HUES48 (cell line): ENCODE data around the gene ANXA7.
A peak's percentile ranks its signal among the peaks of the same experiment; 100 is the strongest.

Experiments
- H3K27ac ChIP-seq: one replicate; pipeline ENCODE4 v1.7.0; 2013; ENCODE audit warnings: low read depth, low read length, inconsistent platforms
- H3K27me3 ChIP-seq: 2 replicates; pipeline ENCODE4 v1.6.1; 2013; ENCODE audit warnings: mild to moderate bottlenecking, low read length; ENCODE audit not compliant: control insufficient read depth, insufficient read depth
- H3K36me3 ChIP-seq: 2 replicates; pipeline ENCODE4 v1.6.1; 2013; ENCODE audit warnings: low read length; ENCODE audit not compliant: control insufficient read depth, insufficient read depth
- H3K4me1 ChIP-seq: 2 replicates; pipeline ENCODE4 v1.6.1; 2013; ENCODE audit warnings: mild to moderate bottlenecking, low read length; ENCODE audit not compliant: control insufficient read depth, insufficient read depth
- H3K4me3 ChIP-seq: 2 replicates; pipeline ENCODE4 v1.5.1; 2013; ENCODE audit warnings: mild to moderate bottlenecking, low read depth, low read length
- H3K9ac ChIP-seq: 2 replicates; pipeline ENCODE4 v1.6.1; 2013; ENCODE audit warnings: mild to moderate bottlenecking, low read depth, low read length, moderate library complexity
- H3K9me3 ChIP-seq: 2 replicates; pipeline ENCODE4 v1.6.1; 2013; ENCODE audit warnings: low read length; ENCODE audit not compliant: control insufficient read depth, insufficient read depth

The ANXA7 gene

GRCh38 chr10:73433538-73433867 lies 19.6 kb upstream of the ANXA7 start, which contains the start of gene MSS51:
TSS of gene MSS51 (minus strand) at chr10:73433561. CDS start at chr10:73428284, 5,277 bp downstream.
- no peaks in the 10 kb centered on the region for H3K27me3 ChIP-seq
- no peak within 1 kb of the TSS for H3K9ac ChIP-seq
- H3K36me3 ChIP-seq: peaks cover 19% of the 10 kb centered on the region
- H3K4me3 ChIP-seq: no peak within 1 kb of the TSS
- H3K9me3 ChIP-seq: no peaks in the 10 kb centered on the region
- no peaks in the 10 kb centered on the region for H3K4me1 ChIP-seq
- no peak within 1 kb of the TSS for H3K27ac ChIP-seq

- Histone ChIP-seq H3K27me3 (no peaks in the 10 kb centered on the region), H3K4me1 (no peaks in the 10 kb centered on the region), H3K4me3 (no peak overlapping the region), H3K9me3 (no peaks in the 10 kb centered on the region), H3K27ac (no peak overlapping the region), H3K36me3 (peaks cover 13% of the 10 kb centered on the region), H3K9ac (no peak overlapping the region)
These were observed 19.0 kb upstream of the ANXA7 start for GRCh38 chr10:73432646-73433537.

- Histone ChIP-seq H3K9ac (no peak overlapping the region), H3K27ac (no peak overlapping the region), H3K4me3 (no peak overlapping the region), H3K9me3 (no peaks in the 10 kb centered on the region), H3K4me1 (no peaks in the 10 kb centered on the region), H3K36me3 (peaks cover 37% of the 10 kb centered on the region), H3K27me3 (no peaks in the 10 kb centered on the region)
These were observed 12.5 kb upstream of the ANXA7 start for GRCh38 chr10:73426318-73426717.

- Histone ChIP-seq H3K4me3 (no peak overlapping the region), H3K9me3 (no peaks in the 10 kb centered on the region), H3K27ac (no peak overlapping the region), H3K36me3 (peaks cover 37% of the 10 kb centered on the region), H3K4me1 (no peaks in the 10 kb centered on the region), H3K27me3 (no peaks in the 10 kb centered on the region), H3K9ac (no peak overlapping the region)
These were observed 10.6 kb upstream of the ANXA7 start for GRCh38 chr10:73424478-73424877.

GRCh38 chr10:73423309-73423708 lies 9.5 kb upstream of the ANXA7 start:
- no peak overlapping the region for H3K9ac ChIP-seq
- no peaks in the 10 kb centered on the region for H3K4me1 ChIP-seq
- H3K4me3 ChIP-seq: no peak overlapping the region
- H3K9me3 ChIP-seq: no peaks in the 10 kb centered on the region
- H3K36me3 ChIP-seq: peaks cover 37% of the 10 kb centered on the region
- H3K27ac ChIP-seq: no peak overlapping the region
- H3K27me3 ChIP-seq: no peaks in the 10 kb centered on the region

GRCh38 chr10:73416571-73416970 lies 2.7 kb upstream of the ANXA7 start:
- Histone ChIP-seq H3K4me1 (peaks cover 12% of the 10 kb centered on the region; the same call in 1 of the 2 replicates), H3K9ac (no peak overlapping the region), H3K9me3 (no peaks in the 10 kb centered on the region), H3K36me3 (no peaks in the 10 kb centered on the region), H3K27me3 (no peaks in the 10 kb centered on the region), H3K27ac (no peak overlapping the region), H3K4me3 (no peak overlapping the region)

GRCh38 chr10:73414230-73414945 lies 530 bp upstream of the ANXA7 start:
- Histone ChIP-seq H3K36me3 (no peaks in the 10 kb centered on the region), H3K4me1 (peaks cover 20% of the 10 kb centered on the region; the same call in 1 of the 2 replicates), H3K9ac (peak overlapping the region; percentile 64), H3K4me3 (peak overlapping the region; percentile 97), H3K27ac (peak overlapping the region; percentile 80), H3K27me3 (no peaks in the 10 kb centered on the region), H3K9me3 (no peaks in the 10 kb centered on the region)

GRCh38 chr10:73413108-73413527 lies 740 bp downstream of the ANXA7 start:
- H3K27me3 ChIP-seq: no peaks in the 10 kb centered on the region
- peaks cover 20% of the 10 kb centered on the region; the same call in 1 of the 2 replicates for H3K4me1 ChIP-seq
- H3K27ac ChIP-seq: peak overlapping the region; percentile 92
- H3K36me3 ChIP-seq: no peaks in the 10 kb centered on the region
- H3K4me3 ChIP-seq: peak overlapping the region; percentile 97
- H3K9ac ChIP-seq: peak overlapping the region; percentile 95
- no peaks in the 10 kb centered on the region for H3K9me3 ChIP-seq

GRCh38 chr10:73410897-73411296 lies 3.0 kb downstream of the ANXA7 start:
- no peaks in the 10 kb centered on the region for H3K27me3 ChIP-seq
- no peaks in the 10 kb centered on the region for H3K36me3 ChIP-seq
- no peak overlapping the region for H3K4me3 ChIP-seq
- no peak overlapping the region for H3K9ac ChIP-seq
- H3K9me3 ChIP-seq: no peaks in the 10 kb centered on the region
- H3K4me1 ChIP-seq: peaks cover 20% of the 10 kb centered on the region; the same call in 1 of the 2 replicates
- no peak overlapping the region for H3K27ac ChIP-seq

GRCh38 chr10:73408978-73409521 lies 4.8 kb downstream of the ANXA7 start:
- H3K36me3 ChIP-seq: no peaks in the 10 kb centered on the region
- no peaks in the 10 kb centered on the region for H3K27me3 ChIP-seq
- H3K4me3 ChIP-seq: no peak overlapping the region
- H3K9me3 ChIP-seq: no peaks in the 10 kb centered on the region
- no peak overlapping the region for H3K27ac ChIP-seq
- no peak overlapping the region for H3K9ac ChIP-seq
- peaks cover 12% of the 10 kb centered on the region; the same call in 1 of the 2 replicates for H3K4me1 ChIP-seq

- no peak overlapping the region for H3K4me3 ChIP-seq
- H3K27ac ChIP-seq: no peak overlapping the region
- no peak overlapping the region for H3K9ac ChIP-seq
- H3K9me3 ChIP-seq: no peaks in the 10 kb centered on the region
- peaks cover 11% of the 10 kb centered on the region; the same call in 1 of the 2 replicates for H3K4me1 ChIP-seq
- H3K36me3 ChIP-seq: no peaks in the 10 kb centered on the region
- H3K27me3 ChIP-seq: no peaks in the 10 kb centered on the region
These were observed 5.8 kb downstream of the ANXA7 start for GRCh38 chr10:73408061-73408460.
